CD4-positive, CD25-positive, alpha-beta regulatory T cell (primary cell): ENCODE results near the gene PEX11G. TPM values are rescaled to one million over a fixed set of nuclear protein-coding genes. Genes with fewer than 3 reads are reported as not detected.

ENCODE experiments used
- ATAC-seq, 2 donors: fragments of 150-1000 bp; cut with Tn5 transposase; one replicate each; pipeline ENCODE4 v1.10.0; 2021; ENCODE audit warnings: low read depth in 2 of 2, moderate number of reproducible peaks in 2 of 2, moderate library complexity in 1 of 2
- DNase-seq, 3 donors: peaks; one replicate each; pipeline versions ENCODE4 v3.0.0 to v3.0.0-alpha.2; 2012 to 2022; ENCODE audit warnings: mixed read lengths in 1 of 3
- H3K27ac ChIP-seq: one replicate; pipeline ENCODE4 v1.7.0; 2013; ENCODE audit warnings: mild to moderate bottlenecking, low read length; ENCODE audit not compliant: insufficient read depth, poor library complexity, severe bottlenecking
- H3K27me3 ChIP-seq: one replicate; pipeline ENCODE4 v1.7.0; 2013; ENCODE audit warnings: low read length; ENCODE audit not compliant: control insufficient read depth, insufficient read depth
- H3K36me3 ChIP-seq: one replicate; pipeline ENCODE4 v1.7.0; 2013; ENCODE audit warnings: mild to moderate bottlenecking, low read length, moderate library complexity; ENCODE audit not compliant: control insufficient read depth, insufficient read depth
- H3K4me1 ChIP-seq: 2 replicates; pipeline ENCODE4 v1.7.0; 2013; ENCODE audit warnings: mild to moderate bottlenecking, low read length; ENCODE audit not compliant: insufficient read depth, control insufficient read depth, poor library complexity, severe bottlenecking
- H3K4me3 ChIP-seq: one replicate; pipeline ENCODE4 v1.7.0; 2013; ENCODE audit warnings: low read depth, mild to moderate bottlenecking, low read length, moderate library complexity
- H3K9me3 ChIP-seq, 2 experiments: 1 replicate in 1 of 2; 2 replicates in 1 of 2; pipeline ENCODE4 v1.7.0; 2013; ENCODE audit warnings: low read length in 2 of 2, mild to moderate bottlenecking in 1 of 2, moderate library complexity in 1 of 2; ENCODE audit not compliant: control insufficient read depth in 2 of 2
- H3K27ac Mint-ChIP-seq, 3 donors: one replicate each; pipeline ENCODE4 v1.8.0; 2020 to 2022; ENCODE audit warnings: mild to moderate bottlenecking in 3 of 3, mixed read lengths in 3 of 3, moderate library complexity in 2 of 3
- H3K27me3 Mint-ChIP-seq: one replicate; pipeline ENCODE4 v1.8.0; 2022; ENCODE audit warnings: mild to moderate bottlenecking, mixed read lengths
- H3K36me3 Mint-ChIP-seq: one replicate; pipeline ENCODE4 v1.8.0; 2020; ENCODE audit warnings: mixed read lengths
- H3K4me1 Mint-ChIP-seq, 4 donors: one replicate each; pipeline ENCODE4 v1.8.0; 2020 to 2022; ENCODE audit warnings: mixed read lengths in 4 of 4, mild to moderate bottlenecking in 1 of 4
- H3K4me3 Mint-ChIP-seq, 4 donors: one replicate each; pipeline ENCODE4 v1.8.0; 2020 to 2022; ENCODE audit warnings: mild to moderate bottlenecking in 4 of 4, mixed read lengths in 4 of 4, moderate library complexity in 3 of 4
- H3K9me3 Mint-ChIP-seq, 7 donors: one replicate each; pipeline ENCODE4 v1.8.0; 2020 to 2022; ENCODE audit warnings: mixed read lengths in 7 of 7, mild to moderate bottlenecking in 3 of 7, moderate library complexity in 2 of 7
- polyA plus RNA-seq, 4 donors: library from polyadenylated mRNA; unstranded; fragments of 300-500 nt; fragmentation: Illumina TruSeq; gene quantifications; one replicate each; pipeline ENCODE4 v1.2.3, GENCODE V29; 2021
- total RNA-seq: library from RNA; stranded (reverse); gene quantifications from one replicate; pipeline ENCODE4 v1.2.3, GENCODE V29; 2022

The PEX11G gene
- total and polyA plus RNA-seq, 5 donors from 2014 or later = 0.23 to 1.5 (median 0.76) TPM; not detected in 1

DNA sequence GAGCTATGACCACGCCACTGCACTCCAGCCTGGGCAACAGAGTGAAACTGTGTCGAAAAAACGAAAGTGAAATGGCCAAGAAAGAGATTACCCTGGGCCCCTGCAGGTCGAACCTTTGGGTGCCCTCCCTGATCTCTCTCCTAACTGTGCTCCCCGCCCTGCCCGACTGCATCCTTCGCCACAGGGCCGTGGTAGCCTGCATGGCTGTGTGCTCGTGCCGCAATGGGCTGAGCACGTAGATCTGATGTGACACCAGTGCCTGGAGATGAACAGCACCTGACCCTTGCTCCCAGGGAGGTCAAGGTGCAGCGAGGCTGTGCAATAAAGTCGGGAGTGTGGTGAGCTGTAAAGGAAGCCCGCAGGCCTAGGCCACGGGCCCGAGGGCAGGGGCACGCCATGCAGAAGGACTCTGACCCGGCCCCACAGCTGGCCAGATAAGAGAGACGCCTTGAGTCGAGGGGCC is 60.2 kb downstream of the PEX11G start:
- H3K9me3 ChIP-seq = no peaks in the 10 kb centered on the region
- DNase-seq (no peak), ATAC-seq (no peak)
- no peak overlapping the region for H3K4me3 ChIP-seq
- peaks cover 5 to 19% (median 8%) of the 10 kb centered on the region in 4 donors for H3K4me1 Mint-ChIP-seq
- peaks cover 7% of the 10 kb centered on the region for H3K36me3 Mint-ChIP-seq
- no peaks in the 10 kb centered on the region for H3K27me3 ChIP-seq
- no peak overlapping the region for H3K27ac ChIP-seq
- no peaks in the 10 kb centered on the region for H3K9me3 Mint-ChIP-seq
- H3K4me3 Mint-ChIP-seq = no peak overlapping the region
- H3K27me3 Mint-ChIP-seq = no peaks in the 10 kb centered on the region
- H3K36me3 ChIP-seq = peaks cover 54% of the 10 kb centered on the region
- no peaks in the 10 kb centered on the region for H3K4me1 ChIP-seq
- peak overlapping the region in 1 of 3 donors; percentile 88 for H3K27ac Mint-ChIP-seq

DNA sequence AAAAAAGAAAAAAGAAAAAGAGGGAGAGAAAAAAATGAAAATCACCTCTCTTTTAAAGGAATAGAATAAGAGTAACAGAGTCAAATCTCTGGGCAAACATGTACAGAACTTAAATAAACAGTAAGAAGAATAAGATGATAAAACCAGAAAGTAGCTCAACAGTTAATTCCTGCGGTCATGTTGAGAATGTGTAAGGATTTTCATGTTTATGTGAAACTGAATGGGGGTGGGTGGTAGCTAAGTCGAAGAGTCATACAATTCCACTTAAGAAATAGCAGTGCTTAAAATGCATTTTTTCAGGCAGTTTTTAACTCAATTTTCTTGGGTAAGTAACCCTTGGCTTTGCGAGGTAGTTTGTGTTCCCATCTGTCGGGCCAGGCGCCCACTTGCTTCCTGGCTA is 60.9 kb downstream of the PEX11G start:
- H3K4me1 ChIP-seq = no peaks in the 10 kb centered on the region
- H3K27ac ChIP-seq = no peak overlapping the region
- Mint-ChIP-seq H3K36me3 (peaks cover 7% of the 10 kb centered on the region), H3K27me3 (no peaks in the 10 kb centered on the region), H3K4me3 (no peak overlapping the region), H3K4me1 (peaks cover 5 to 19% (median 8%) of the 10 kb centered on the region in 4 donors), H3K9me3 (no peaks in the 10 kb centered on the region), H3K27ac (peak overlapping the region in 1 of 3 donors; percentile 3)
- no peak for ATAC-seq
- no peaks in the 10 kb centered on the region for H3K9me3 ChIP-seq
- DNase-seq = no peak
- H3K36me3 ChIP-seq = peaks cover 61% of the 10 kb centered on the region
- H3K4me3 ChIP-seq = no peak overlapping the region
- no peaks in the 10 kb centered on the region for H3K27me3 ChIP-seq

DNA sequence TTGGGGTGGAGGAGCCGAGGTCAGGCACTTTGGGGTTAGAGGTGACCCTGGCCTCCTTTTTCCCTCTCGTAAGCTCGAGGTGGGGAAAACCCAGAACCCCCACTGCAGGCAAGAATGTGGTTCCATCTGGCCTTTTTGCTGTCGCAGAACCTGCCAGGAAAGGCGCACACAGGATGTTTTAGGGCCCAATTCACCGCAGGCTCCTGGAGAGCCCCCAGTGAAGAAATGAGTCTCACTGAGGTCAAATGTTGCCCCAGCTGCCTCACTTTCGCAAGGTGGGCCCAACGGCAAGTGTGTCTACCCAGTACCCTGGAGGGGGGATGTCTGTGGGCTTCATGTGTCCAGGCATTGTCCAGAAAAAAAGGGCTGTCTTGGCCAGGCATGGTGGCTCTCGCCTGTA is 61.8 kb downstream of the PEX11G start:
- Histone ChIP-seq H3K27ac (no peak overlapping the region), H3K9me3 (no peaks in the 10 kb centered on the region), H3K36me3 (peaks cover 60% of the 10 kb centered on the region), H3K27me3 (no peaks in the 10 kb centered on the region), H3K4me1 (no peaks in the 10 kb centered on the region), H3K4me3 (no peak overlapping the region)
- peak overlapping the region in 1 of 3 donors; percentile 82 for H3K27ac Mint-ChIP-seq
- DNase-seq (no peak), ATAC-seq (no peak)
- H3K27me3 Mint-ChIP-seq = no peaks in the 10 kb centered on the region
- H3K4me3 Mint-ChIP-seq = no peak overlapping the region
- H3K9me3 Mint-ChIP-seq = no peaks in the 10 kb centered on the region
- H3K36me3 Mint-ChIP-seq = peaks cover 10% of the 10 kb centered on the region
- peaks cover 5 to 22% (median 13%) of the 10 kb centered on the region in 4 donors for H3K4me1 Mint-ChIP-seq

Other genes with a start within 250 kb of the PEX11G start
- 0.44 TPM for gene INSR, start 194.6 kb downstream of the PEX11G start, total RNA-seq
- under 1 TPM in 2 of 4 donors, not detected in 2; 0.02 to 0.10 TPM for gene INSR, start 194.6 kb downstream of the PEX11G start, polyA plus RNA-seq
- 155 TPM for gene ARHGEF18, start 140.1 kb downstream of the PEX11G start, total RNA-seq
- 1 to 10 TPM; 2.5 to 7.1 (median 4.0) TPM for gene ARHGEF18, start 140.1 kb downstream of the PEX11G start, polyA plus RNA-seq
- gene ZNF358, start 27.1 kb upstream of the PEX11G start, total RNA-seq = 0.30 TPM
- gene ZNF358, start 27.1 kb upstream of the PEX11G start, polyA plus RNA-seq = under 1 TPM in 3 of 4 donors, not detected in 1; 0.11 to 0.24 (median 0.21) TPM
- 12.3 TPM for gene MCOLN1, start 33.6 kb upstream of the PEX11G start, total RNA-seq
- 10 to 100 TPM in 2 of 4 donors, 1 to 10 TPM in 2; 8.6 to 15.2 (median 10.3) TPM for gene MCOLN1, start 33.6 kb upstream of the PEX11G start, polyA plus RNA-seq
- gene PNPLA6, start 46.7 kb upstream of the PEX11G start, total RNA-seq = 106 TPM
- gene PNPLA6, start 46.7 kb upstream of the PEX11G start, polyA plus RNA-seq = 1 to 10 TPM; 6.6 to 9.2 (median 7.2) TPM
- not detected for gene CAMSAP3, start 106.8 kb upstream of the PEX11G start, total RNA-seq
- not detected for gene CAMSAP3, start 106.8 kb upstream of the PEX11G start, polyA plus RNA-seq
- gene XAB2, start 140.5 kb upstream of the PEX11G start, total RNA-seq = 62.5 TPM
- 10 to 100 TPM in 2 of 4 donors, 1 to 10 TPM in 2; 7.7 to 26.8 (median 10.0) TPM for gene XAB2, start 140.5 kb upstream of the PEX11G start, polyA plus RNA-seq
- 116 TPM for gene PET100, start 140.8 kb upstream of the PEX11G start, total RNA-seq
- gene PET100, start 140.8 kb upstream of the PEX11G start, polyA plus RNA-seq = 100 to 1,000 TPM; 236 to 500 (median 308) TPM
- 2.4 TPM for gene PCP2, start 144.7 kb upstream of the PEX11G start, total RNA-seq
- gene PCP2, start 144.7 kb upstream of the PEX11G start, polyA plus RNA-seq = under 1 TPM in 2 of 4 donors, not detected in 2; 0.44 to 0.86 TPM
- gene STXBP2, start 148.1 kb upstream of the PEX11G start, total RNA-seq = 253 TPM
- gene STXBP2, start 148.1 kb upstream of the PEX11G start, polyA plus RNA-seq = 100 to 1,000 TPM in 1 of 4 donors, 10 to 100 TPM in 3; 57.5 to 105 (median 86.7) TPM
- not detected for gene RETN, start 180.0 kb upstream of the PEX11G start, total RNA-seq
- not detected for gene RETN, start 180.0 kb upstream of the PEX11G start, polyA plus RNA-seq
- gene MCEMP1, start 188.1 kb upstream of the PEX11G start, total RNA-seq = 0.59 TPM
- not detected for gene MCEMP1, start 188.1 kb upstream of the PEX11G start, polyA plus RNA-seq
- gene TRAPPC5, start 191.8 kb upstream of the PEX11G start, total RNA-seq = 63.9 TPM
- 100 to 1,000 TPM; 142 to 229 (median 192) TPM for gene TRAPPC5, start 191.8 kb upstream of the PEX11G start, polyA plus RNA-seq
- gene FCER2, start 213.1 kb upstream of the PEX11G start, total RNA-seq = not detected
- 1 to 10 TPM in 1 of 4 donors, under 1 TPM in 2, not detected in 1; 0.34 to 4.5 (median 0.48) TPM for gene FCER2, start 213.1 kb upstream of the PEX11G start, polyA plus RNA-seq
- gene CLEC4G, start 243.1 kb upstream of the PEX11G start, total RNA-seq = not detected
- gene CLEC4G, start 243.1 kb upstream of the PEX11G start, polyA plus RNA-seq = not detected